GM18498 (cell line): ENCODE measurements around the gene TRIM9.
"Not testable (repeated sequence)": the region's sequence is repeated elsewhere in the genome, so short reads cannot be mapped to it uniquely, and the experiment has no call there.

Experiments
- ATAC-seq: cut with Tn5 transposase; IDR thresholded peaks from one replicate; pipeline ENCODE4 v1.9.1; 2021; ENCODE audit warnings: mild to moderate bottlenecking, moderate library complexity; ENCODE audit not compliant: unreplicated experiment

Gene TRIM9

DNA sequence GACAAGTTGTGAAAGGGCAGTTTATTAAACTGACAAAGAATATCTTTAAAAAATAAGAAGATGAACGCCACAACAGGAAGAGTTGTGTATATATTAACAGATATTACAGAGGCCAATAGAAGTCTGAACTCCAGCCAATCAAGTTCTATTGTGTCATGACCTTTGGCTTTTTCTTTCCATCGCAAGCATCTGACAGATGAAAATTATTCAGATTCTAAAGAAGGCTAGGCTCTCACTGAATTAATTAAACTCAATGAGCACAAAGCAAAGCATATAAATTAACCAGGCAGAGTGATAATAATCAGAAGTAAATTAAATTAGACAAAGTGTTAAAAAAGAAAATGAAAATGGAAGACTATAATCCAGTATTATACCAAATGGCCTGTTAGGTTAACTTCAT, 88.6 kb downstream of the TRIM9 start:
- no peak for ATAC-seq

DNA sequence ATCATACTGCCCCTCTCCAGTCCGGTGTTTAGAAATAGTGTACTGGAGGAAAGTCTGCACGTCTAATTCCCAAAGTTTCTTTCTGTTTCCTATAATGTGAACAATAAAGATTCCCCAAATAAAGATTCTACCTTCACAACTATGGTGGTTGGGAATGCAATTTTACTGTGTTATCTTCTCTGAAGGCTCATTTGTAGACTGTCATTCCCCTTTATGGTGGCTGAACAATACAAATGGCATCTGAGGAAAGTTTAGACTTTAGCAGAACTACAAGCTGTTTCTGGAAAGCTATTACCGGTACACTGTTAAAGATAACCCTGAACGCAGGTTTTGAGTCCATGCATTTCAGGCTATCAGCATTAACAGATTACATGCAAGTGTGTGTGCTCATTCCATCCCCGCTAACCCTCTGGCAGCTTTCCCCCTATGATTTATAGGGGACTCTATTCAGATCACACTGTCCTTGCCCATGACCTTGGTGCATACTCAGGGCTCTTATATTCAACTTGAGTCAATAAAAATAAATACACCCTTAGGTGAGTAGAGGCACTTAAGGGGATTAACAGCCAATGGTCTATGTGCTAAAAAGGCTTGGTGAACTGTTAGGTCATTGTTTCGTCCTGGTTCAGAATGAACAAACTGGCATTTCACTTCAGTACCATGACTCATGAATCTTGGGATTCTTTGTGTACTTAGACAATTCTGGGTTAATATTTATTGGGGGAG, 89.9 kb downstream of the TRIM9 start:
- no peak for ATAC-seq

DNA sequence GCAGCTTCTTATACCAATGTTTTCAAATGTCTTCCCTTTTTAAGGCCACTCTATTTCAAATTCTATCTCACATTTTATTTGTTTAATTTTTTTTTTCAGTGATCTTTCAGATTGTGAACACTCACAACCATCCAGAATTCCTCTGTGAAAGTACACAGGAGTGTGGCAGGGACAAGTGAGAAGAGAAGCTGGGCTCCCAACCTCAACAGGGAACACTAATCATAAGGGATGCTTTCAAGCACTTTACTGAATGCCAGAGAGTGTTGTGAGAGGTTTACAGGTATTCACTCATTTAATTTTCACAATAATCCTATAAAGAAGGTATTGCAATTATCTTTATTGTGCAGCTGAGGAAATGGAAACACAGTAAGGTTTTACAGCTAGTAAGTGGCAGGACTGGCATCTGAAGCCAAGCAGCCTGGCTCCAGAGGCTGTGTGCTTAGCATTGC, 90.5 kb downstream of the TRIM9 start:
- no peak for ATAC-seq

DNA sequence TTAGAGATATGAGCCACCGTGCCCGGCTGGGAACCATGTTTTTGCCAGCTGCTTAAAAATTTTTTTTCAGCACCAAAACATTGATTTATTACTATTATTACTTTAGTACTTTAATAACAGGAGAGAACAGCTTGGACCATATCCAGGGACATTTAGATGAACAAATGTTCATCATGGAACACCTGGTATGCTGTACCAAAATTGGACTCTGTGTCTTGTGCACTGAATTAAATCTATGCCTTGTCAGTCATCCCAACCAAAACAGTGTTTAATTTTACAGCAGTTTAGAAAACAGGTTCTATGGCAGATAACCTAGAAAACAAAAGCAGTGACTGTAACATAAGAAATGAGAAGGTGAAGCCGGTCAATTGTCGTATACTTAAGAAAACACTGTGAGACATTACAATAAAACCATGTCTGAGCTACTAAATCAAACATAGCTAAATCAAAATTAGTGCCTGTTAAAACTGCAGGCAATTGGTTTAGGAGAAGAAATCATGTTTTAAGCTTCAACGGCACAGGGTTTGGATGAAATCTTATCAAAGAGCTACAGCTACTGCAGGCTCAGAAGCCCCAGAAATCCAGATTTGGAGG, 92.4 kb downstream of the TRIM9 start:
- ATAC-seq = no peak

DNA sequence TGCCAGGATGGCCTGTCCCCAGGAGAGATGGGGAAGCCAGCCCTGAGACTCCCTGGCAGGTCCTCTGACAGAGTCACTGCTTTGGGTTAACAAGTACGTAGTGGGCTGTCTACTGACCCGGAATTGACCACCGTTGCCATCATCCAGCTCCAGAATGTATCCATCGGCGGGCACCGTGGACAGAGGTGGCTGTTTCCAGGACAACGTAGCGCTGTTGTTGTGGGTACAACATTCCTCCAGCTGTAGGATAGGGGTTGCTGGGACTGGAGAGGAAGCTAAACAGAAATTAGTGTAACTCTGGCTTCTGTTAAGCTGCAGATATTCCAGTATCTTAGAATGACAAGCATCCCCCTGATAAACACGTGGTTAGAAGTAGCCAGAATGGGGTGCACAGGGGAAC, 94.3 kb downstream of the TRIM9 start:
- ATAC-seq = no peak

DNA sequence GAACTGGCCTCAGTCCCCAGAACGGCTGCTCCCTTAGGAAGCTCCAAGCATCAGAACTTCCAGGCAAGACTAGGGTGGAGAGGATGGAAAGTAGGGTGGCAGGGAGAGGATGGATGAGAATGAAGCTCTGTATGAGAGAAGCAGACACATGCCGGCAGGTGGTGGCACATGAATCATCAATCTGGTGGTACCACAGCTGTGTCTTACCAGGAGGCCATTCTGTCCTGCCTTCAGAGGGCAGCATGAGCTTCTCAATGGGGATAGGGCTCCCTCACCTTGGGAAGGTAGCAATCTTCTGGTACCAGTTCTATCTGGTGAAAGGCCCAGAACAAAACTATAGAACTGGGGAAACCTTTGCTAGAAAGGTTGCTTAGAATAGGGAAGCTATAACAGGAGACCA, 95.2 kb downstream of the TRIM9 start:
- ATAC-seq = no peak

DNA sequence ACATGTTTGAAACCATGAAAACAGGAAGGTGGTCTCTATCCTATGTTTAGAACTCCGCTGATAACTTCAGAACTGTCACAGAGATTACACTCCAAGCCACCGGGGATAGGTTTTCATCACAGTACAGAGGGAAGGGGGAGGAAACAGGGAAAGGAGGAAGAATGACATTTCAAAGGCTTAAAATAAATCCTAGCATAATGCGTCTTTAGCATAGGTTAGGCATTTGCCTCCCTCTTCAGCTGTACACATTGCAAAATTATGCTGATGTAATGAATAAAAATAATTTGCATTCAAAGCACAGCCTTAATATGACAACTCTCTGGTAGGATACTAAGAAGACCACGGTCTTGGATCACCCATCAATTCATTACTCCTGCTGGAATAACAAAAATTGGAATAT, 96.3 kb downstream of the TRIM9 start:
- no peak for ATAC-seq

DNA sequence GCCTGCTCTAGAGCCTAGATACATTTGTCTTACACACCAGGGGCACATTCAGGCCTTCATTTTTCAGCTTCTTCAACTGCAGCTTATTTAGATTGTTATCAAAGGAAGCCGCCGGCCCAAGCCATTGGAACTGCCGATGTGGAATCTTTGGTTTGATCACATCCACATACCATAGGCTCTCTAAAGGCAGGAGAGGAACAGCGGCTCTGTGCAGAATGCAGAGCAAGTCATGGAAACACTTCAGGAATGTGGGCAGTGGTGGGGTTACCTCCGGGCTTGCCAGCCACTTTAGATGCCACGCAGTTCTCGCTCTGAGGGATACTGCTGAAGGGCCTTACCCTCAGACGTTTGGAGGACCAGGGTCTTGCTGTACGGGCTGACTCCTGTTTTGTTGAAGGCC, 97.2 kb downstream of the TRIM9 start:
- no peak for ATAC-seq

DNA sequence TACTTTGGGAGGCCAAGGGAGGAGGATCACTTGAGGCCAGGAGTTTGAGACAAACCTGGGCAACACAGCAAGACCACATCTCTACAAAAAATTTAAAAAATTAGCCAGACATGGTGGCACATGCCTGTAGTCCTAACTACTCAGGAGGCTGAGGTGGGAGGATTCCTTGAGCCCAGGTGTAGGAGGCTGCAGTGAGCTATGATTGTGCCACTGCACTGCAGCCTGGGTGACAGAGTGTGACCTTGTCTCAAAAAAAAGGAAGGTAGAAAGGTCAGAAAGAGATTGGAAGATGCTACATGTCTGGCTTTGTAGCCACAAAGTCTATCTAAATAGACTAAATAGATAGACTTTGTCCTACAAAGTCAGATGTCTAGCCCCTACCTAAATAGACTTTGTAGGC, 100.7 kb downstream of the TRIM9 start:
- not testable (repeated sequence) for ATAC-seq

DNA sequence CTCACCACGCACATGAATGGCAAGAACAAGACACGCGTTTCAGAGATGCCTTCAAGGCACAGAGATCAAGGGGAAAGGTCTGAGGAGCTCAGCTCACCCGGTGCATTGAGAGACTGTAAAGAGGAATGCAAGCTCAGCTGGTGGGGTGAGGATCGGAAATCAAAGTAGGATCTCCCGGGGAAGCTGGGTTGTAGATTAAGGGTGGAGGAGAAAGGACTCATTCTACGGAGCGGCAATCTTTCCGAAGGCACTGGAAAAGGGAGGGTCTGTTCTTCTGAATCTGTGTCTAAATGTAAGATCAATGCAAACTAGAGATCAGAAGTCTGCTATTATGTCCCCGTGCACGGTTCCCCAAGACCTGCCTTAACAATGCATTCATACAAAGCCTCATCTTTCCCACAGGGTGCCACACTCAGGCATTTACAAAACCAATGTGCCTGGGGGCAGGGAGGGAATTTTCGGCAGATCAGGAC, 109.0 kb downstream of the TRIM9 start:
- ATAC-seq = no peak

DNA sequence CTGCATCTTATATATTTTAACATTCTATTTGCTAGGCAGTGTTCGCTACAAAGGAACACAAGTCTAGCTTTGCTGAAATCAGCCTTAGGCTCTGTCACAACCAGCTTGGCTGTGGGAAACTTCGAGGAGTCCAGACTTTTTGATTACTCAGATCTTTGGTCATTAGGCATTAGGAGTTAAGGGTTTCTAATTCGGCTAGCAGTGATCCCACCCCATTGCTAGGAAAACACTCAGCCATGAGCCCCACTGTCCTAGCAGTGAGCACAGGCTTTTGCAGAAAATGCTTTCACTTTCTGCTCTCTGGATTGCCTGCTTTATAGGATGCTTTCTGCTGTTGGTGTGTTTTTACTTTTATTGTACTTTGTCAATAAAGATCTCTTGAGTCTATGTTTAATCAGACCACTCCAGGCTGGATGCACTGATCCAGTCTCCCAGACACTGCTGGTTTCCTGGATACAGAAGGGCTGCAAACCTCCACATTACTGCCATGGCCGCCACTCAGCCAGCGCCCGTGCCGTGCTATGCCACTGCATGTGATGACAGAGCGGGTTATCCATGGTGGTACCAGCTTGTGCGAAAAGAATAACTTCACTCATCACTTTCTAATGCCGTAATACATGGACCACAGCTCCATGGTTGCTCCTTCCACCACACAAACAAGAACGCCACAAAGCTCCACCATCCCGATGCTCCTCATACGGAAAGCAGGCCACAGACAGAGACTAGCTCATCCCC, 109.6 kb downstream of the TRIM9 start:
- ATAC-seq = no peak

DNA sequence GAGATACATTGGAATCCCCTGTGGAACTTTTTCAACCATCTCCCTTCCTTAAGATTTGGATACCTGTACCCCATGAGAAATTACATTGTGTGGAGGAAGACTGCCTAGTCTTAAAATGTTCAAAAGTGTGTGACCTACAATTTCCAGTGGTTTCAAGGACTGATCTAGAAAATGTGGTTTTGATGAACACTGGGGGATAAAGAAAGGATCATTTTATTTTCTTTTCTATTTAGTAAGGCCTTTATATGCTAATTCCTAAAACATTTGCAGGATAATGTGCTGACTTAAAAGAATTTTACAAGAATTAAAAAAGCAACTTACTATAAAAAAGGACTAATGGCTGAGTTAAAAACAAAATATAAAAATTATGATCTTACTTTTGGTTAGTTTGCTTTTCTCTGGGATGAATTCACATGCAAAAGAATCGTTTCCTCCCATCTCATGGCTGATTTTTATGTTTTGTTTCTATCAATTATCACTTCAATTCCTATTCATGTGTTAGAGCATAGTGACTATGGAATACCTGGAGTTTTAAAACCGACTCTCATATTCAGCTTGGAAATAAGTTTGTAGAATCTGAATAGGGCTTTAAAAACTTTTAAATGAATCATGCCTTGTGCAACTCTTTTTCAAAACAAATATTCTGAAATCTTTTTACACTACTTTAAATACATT, 110.7 kb downstream of the TRIM9 start:
- ATAC-seq = no peak

DNA sequence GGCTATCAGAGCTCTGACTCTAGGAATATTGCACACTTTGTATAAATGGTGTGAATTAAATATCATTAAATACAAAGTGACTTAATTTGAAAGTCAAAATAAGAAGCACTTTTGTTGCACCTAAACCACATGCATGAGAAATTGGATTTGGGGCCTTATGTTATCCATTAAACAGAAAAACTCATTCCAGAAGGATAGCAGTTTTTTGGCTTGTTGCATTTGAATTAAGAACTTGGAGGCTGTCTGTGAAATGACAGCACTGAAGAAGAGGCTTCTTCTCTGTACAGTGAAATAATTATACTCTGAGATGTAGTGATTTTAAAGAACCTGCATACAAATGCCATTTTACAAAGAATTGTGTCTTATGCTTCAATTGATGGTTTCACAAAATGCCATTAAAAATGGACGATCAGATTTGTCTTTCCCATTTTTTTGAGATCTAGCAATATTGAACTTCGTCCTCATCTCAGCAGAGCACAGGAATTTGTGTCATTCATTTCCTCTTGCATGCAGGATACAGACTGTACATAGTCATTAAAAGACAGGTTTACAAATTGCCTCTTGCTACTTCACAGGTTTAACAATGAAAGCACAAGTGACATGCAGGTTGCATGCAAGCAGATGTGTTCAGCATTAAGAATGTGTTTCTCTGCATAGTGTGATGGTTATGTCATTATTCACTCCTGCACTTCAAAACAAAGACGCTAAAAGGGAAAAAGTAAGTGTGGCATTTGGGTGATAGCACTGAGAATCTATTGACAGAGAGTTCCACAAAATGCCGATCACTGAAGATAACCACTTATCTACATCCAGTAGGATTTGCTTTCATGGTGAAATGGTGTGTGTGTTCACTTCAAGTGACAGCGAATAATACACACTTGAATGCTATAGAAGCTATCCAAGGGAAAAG, 114.7 kb downstream of the TRIM9 start:
- ATAC-seq = no peak

DNA sequence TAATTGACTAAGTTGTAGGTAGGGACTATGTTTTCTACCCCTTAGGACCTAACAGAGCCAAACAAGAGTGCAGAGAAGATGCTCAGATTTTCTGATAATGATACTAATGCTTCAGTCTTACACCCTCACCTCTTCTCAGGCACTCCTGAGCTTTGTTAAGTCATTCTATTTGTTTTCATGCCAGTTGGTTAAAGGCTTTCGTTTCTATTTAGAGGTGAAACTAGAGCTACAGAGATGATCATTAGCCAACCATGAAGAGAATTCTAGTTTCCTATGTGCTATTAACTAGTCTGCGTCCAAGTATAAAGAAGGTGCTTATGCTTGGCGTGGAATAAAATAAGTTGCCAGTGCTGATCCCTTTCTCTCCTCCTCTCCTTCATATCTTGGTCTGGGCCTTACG, 116.0 kb downstream of the TRIM9 start:
- peak; percentile 90 for ATAC-seq

DNA sequence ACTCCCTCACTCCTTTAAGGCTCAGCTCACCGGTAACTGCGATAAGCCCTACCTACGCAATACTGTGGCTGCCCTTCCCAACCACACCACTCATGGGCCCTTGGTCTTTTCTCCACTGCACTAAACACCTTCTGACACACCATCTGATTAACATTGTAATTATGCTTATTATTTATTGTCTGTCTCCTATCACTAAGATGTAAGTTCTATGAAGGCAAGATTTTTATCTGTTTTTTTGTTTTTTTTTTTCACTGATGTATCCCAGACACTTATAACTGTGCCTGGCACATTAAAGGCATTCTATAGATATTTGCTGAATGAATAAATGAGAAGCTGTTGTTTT, 116.4 kb downstream of the TRIM9 start:
- peak; percentile 13 for ATAC-seq

DNA sequence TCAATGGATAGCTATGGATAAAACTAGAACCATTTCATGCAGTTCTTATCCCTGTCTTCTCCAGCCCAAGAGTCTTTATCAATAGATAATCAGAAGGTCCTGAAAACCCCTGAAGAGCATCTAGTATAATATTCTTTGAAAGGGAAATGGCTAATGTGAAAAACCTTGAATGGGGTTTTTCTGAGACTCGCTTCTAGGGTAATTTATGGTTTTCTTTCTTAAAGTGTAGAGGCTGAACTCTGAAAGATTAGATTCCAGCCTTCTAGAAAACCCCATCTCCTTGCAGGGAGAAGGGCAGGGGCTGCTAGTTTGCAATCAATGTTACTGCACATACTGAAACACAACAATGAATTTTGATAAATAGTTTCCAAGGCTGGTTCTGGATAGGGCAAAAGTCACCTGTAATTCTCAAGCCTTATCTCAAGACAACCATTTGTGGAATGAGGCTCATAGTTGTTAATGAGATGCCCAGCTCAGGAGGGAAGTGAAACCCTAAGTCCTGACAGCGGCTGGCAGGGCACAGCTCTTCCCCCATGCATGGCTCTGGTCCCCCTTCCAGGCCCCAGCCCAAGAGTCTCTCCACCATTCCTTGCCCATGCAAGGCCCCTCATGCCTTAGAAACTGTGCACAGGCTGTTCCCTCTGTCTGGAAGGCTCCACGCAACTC, 116.9 kb downstream of the TRIM9 start:
- peak; percentile 61 for ATAC-seq

DNA sequence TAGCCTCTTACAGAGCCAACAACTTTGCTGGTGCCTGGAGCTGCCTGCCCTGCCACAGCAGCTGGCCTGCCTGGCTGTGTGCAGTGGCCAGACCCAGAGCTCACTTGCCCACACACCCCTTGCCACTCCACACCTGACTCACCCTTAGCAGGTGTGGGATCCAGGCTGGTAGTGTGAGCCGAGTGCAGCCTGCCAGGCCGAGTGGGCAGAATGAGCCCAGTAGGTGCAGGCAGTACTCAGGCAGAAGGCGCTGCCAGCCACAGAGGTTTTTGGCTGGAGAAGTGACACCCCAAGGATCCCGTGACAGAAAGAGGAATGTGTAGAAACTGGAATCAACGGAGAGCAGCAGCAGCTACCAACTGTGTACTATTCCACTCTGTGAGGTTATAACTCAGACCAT, 120.8 kb downstream of the TRIM9 start:
- ATAC-seq = no peak

DNA sequence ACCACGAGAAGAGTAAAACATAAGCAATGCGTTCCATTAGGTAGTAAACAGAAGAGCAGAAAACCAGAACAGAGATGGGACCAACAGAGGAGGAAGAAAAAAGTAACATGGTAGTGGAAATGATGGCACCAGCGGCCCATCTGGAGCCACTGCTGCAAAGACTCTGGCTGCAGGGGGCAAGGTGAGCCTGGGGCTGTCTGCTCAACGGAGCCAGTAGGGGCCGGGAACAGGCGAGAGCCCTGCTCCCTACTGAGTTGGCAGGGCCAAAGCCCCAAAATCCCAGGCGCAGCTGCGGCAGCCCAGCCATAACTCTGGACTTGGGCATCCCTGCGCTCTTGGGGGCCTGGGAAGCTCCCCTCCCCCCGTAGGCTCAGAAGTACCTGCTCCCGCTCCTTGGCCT, 122.2 kb downstream of the TRIM9 start:
- ATAC-seq = no peak

DNA sequence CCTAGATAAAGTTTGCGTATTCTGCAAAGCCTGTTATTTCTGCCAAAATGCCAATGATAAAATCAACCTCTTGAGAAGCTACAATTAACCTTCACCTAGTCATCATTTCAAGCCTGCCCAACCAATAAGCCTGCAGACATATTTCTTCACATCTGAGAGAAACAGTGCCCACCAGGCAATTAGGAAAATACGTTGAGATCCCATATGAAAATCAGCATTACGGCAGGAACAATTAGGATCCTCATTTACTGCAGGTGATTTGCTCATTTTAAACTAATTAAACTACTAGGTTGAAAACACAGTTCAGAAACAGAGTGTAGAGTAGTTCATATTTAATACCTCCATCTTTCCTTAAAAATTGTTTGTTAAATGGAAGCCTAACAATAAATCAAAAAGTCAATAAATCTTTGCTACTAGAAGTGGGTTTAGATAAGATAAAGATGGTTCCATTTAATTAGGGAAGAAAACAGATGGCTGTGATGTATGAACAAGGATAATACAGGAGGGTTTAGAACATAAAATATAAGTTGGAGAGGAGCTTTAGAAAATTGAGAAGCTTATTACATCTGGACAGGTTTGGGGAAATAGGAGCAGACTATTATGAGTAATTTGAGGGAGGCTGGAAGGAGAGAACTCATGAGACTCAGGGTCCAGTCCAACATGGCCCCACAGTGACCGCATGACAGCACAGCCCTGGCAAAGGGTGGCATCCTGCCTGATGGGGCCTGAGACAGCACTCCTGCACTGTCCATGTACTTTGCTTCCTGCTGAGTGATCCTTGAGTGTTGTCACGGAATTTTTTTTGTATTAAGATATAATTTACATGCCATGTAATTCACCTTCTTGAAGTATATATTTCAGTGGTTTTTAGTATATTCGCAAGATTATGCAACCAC, 123.8 kb downstream of the TRIM9 start:
- ATAC-seq = no peak
